Gastrocnemius medialis (tissue), 4 donors: ENCODE results near the gene PRKCE.

ENCODE experiments used
- CTCF ChIP-seq, 5 experiments: fragments of 450-650 bp in 3 of 5; fragments of 200-600 bp in 2 of 5; sonication (generic) in 2 of 5; IDR thresholded peaks in 4 of 5; conservative IDR thresholded peaks in 1 of 5; 1 replicate in 4 of 5; 2 replicates in 1 of 5; pipeline ENCODE4 v1.5.1; 2016 to 2019; ENCODE audit warnings: antibody characterized with exemption in 5 of 5, mild to moderate bottlenecking in 3 of 5, moderate library complexity in 3 of 5
- POLR2A ChIP-seq, 2 donors: fragments of 450-650 bp; IDR thresholded peaks; one replicate each; pipeline ENCODE4 v1.6.1; 2017; ENCODE audit warnings: antibody characterized with exemption in 2 of 2, mild to moderate bottlenecking in 2 of 2, moderate library complexity in 2 of 2

- TF ChIP-seq CTCF (IDR thresholded peaks at IDR 0.05 in 4 of 5, conservative IDR thresholded peaks at IDR 0.05 in 1 of 5) = no peak
- TF ChIP-seq POLR2A (IDR thresholded peaks at IDR 0.05) = no peak
These were observed 2.8 kb upstream of the PRKCE start for GRCh38 chr2:45648636-45649035.
